GM13977 (cell line): ENCODE measurements around the gene OR52H1.

Experiments
- DNase-seq: peaks from one replicate; pipeline ENCODE4 v3.0.0; 2012; ENCODE audit warnings: low spot score
- CTCF ChIP-seq: IDR thresholded peaks from 2 replicates; pipeline ENCODE4 v1.5.1; 2012; ENCODE audit warnings: mild to moderate bottlenecking, control low read depth; ENCODE audit not compliant: insufficient read depth; ENCODE audit errors: extremely low read depth, missing control alignments
- in situ Hi-C: fragments of 300-500 bp; cut with MboI; formaldehyde crosslinking; loops from one replicate; pipeline ENCODE4 v1.12.0; 2022; ENCODE audit warnings: low sequenced_read_pairs, low pct_unique_long_range_greater_than_20kb, mixed read lengths, inconsistent platforms; ENCODE audit not compliant: unreplicated experiment

The OR52H1 gene

GRCh38 chr11:5581014-5581413 lies 32.7 kb upstream of the OR52H1 start:
- DNase-seq = no peak
- no peak for TF ChIP-seq CTCF
- in situ Hi-C loops = no loop called here

GRCh38 chr11:5580577-5580976 lies 32.2 kb upstream of the OR52H1 start, which contains the start of gene OR52B6:
OR52B6 (plus strand) TSS chr11:5580877; CDS start chr11:5580877, 0 bp downstream.
- DNase-seq = no peak
- in situ Hi-C loops = no loop called here
- no peak for TF ChIP-seq CTCF

GRCh38 chr11:5577101-5577500 lies 28.8 kb upstream of the OR52H1 start:
- no peak for DNase-seq
- in situ Hi-C loops = no loop called here
- no peak for TF ChIP-seq CTCF

- in situ Hi-C loops = no loop called here
- no peak for DNase-seq
- TF ChIP-seq CTCF = no peak
Measured at GRCh38 chr11:5575152-5575551, 26.8 kb upstream of the OR52H1 start.

- in situ Hi-C loops = no loop called here
- TF ChIP-seq CTCF = no peak
- DNase-seq = no peak
Measured at GRCh38 chr11:5574654-5575053, 26.3 kb upstream of the OR52H1 start.

GRCh38 chr11:5564259-5565019 lies 16.1 kb upstream of the OR52H1 start:
- in situ Hi-C loops = no loop called here
- TF ChIP-seq CTCF = no peak
- no peak for DNase-seq
